Measurements from ENCODE around the gene CAMK2A. TPM values are rescaled to one million over a fixed set of nuclear protein-coding genes. Genes with fewer than 3 reads are reported as not detected.

Gene CAMK2A
- total and polyA plus RNA-seq, 9 donors: 0.12 to 1.3 (median 0.62) TPM

- H3K4me1 ChIP-seq (ENCODE audit: insufficient read depth): peaks cover 2% of the 10 kb centered on the region
- H3K27me3 ChIP-seq: no peaks in the 10 kb centered on the region
- intact Hi-C loops (cut with DNase I): loop anchor here in 2 of 4 donors (2.0 to 10.0 kb wide), 3 partner anchors 85 to 379 kb away; partner anchors contain the start of genes HMGXB3 (in 1 of the 2) and TIGD6 (in 1 of the 2)
- TF ChIP-seq POLR2A (IDR thresholded peaks at IDR 0.05) (no peak), EP300 (IDR thresholded peaks at IDR 0.05) (no peak), CTCF (IDR thresholded peaks at IDR 0.05) (no peak)
- 50 to 63% (median 59%) methylated on average over 7 of the region's 7 CpGs for WGBS, 3 donors
- DNase-seq: no peak
- no peak overlapping the region for H3K4me3 ChIP-seq
- no peaks in the 10 kb centered on the region for H3K36me3 ChIP-seq
- no peak overlapping the region for H3K27ac ChIP-seq
- no peaks in the 10 kb centered on the region for H3K9me3 ChIP-seq
These were observed 75.3 kb downstream of the CAMK2A start for GRCh38 chr5:150214289-150214688.

- WGBS, 3 donors: 58 to 79% (median 73%) methylated on average over 6 of the region's 6 CpGs
- Histone ChIP-seq H3K27ac (no peak overlapping the region), H3K4me1 (ENCODE audit: insufficient read depth) (peaks cover 2% of the 10 kb centered on the region), H3K36me3 (no peaks in the 10 kb centered on the region), H3K9me3 (no peaks in the 10 kb centered on the region), H3K4me3 (no peak overlapping the region), H3K27me3 (no peaks in the 10 kb centered on the region)
- no peak for DNase-seq
- no peak for TF ChIP-seq POLR2A (IDR thresholded peaks at IDR 0.05)
- TF ChIP-seq EP300 (IDR thresholded peaks at IDR 0.05): no peak
- no peak for TF ChIP-seq CTCF (IDR thresholded peaks at IDR 0.05)
- intact Hi-C loops (cut with DNase I): loop anchor here in 1 of 4 donors (10.0 kb wide), 2 partner anchors 209 to 379 kb away; partner anchors contain the start of genes HMGXB3 and TIGD6
These were observed 76.0 kb downstream of the CAMK2A start for GRCh38 chr5:150213530-150213929.

- no peak for DNase-seq
- TF ChIP-seq POLR2A (IDR thresholded peaks at IDR 0.05): no peak
- no peak for TF ChIP-seq EP300 (IDR thresholded peaks at IDR 0.05)
- TF ChIP-seq CTCF (IDR thresholded peaks at IDR 0.05): no peak
- 83 to 88% (median 86%) methylated on average over 15 of the region's 15 CpGs for WGBS, 3 donors
- Histone ChIP-seq H3K9me3 (no peaks in the 10 kb centered on the region), H3K27me3 (no peaks in the 10 kb centered on the region), H3K27ac (no peak overlapping the region), H3K4me1 (ENCODE audit: insufficient read depth) (no peaks in the 10 kb centered on the region), H3K4me3 (no peak overlapping the region), H3K36me3 (no peaks in the 10 kb centered on the region)
- intact Hi-C loops (cut with DNase I): loop anchor here in 1 of 4 donors (10.0 kb wide), 2 partner anchors 207 to 377 kb away; partner anchors contain the start of genes HMGXB3 and TIGD6
These were observed 78.2 kb downstream of the CAMK2A start for GRCh38 chr5:150211156-150212030.

GRCh38 chr5:150210644-150211043 lies 78.9 kb downstream of the CAMK2A start:
- Histone ChIP-seq H3K36me3 (no peaks in the 10 kb centered on the region), H3K4me1 (ENCODE audit: insufficient read depth) (no peaks in the 10 kb centered on the region), H3K27ac (no peak overlapping the region), H3K9me3 (no peaks in the 10 kb centered on the region), H3K4me3 (no peak overlapping the region), H3K27me3 (no peaks in the 10 kb centered on the region)
- 73 to 79% (median 73%) methylated on average over 6 of the region's 6 CpGs for WGBS, 3 donors
- intact Hi-C loops (cut with DNase I): loop anchor here in 1 of 4 donors (10.0 kb wide), 2 partner anchors 206 to 376 kb away; partner anchors contain the start of genes HMGXB3 and TIGD6
- TF ChIP-seq CTCF (IDR thresholded peaks at IDR 0.05): no peak
- no peak for TF ChIP-seq EP300 (IDR thresholded peaks at IDR 0.05)
- no peak for TF ChIP-seq POLR2A (IDR thresholded peaks at IDR 0.05)
- DNase-seq: no peak
